Measurements from ENCODE around the gene AP3B2.

- TF ChIP-seq POLR2A (IDR thresholded peaks at IDR 0.05; ENCODE audit: low read length) = no peak
- no peak for TF ChIP-seq GATA1 (IDR thresholded peaks at IDR 0.05; ENCODE audit: low read depth, low read length)
Observed at GRCh38 chr15:82731527-82731926, 21.9 kb upstream of the AP3B2 start.
